Liver (tissue), 3 donors: Measurements from ENCODE around the gene ZCCHC4.

Experiments used
- JUND ChIP-seq, 2 donors: IDR thresholded peaks; 2 replicates each; pipeline ENCODE4 v1.6.1; 2016; ENCODE audit warnings: antibody characterized with exemption in 2 of 2
- SP1 ChIP-seq: IDR thresholded peaks from 2 replicates; pipeline ENCODE4 v1.6.1; 2018; ENCODE audit warnings: antibody characterized with exemption, mild to moderate bottlenecking
- YY1 ChIP-seq: IDR thresholded peaks from 2 replicates; pipeline ENCODE4 v1.6.1; 2016; ENCODE audit warnings: antibody characterized with exemption, mild to moderate bottlenecking
- TF ChIP-seq, protein P1 (sequence below): fragments of 150-350 bp; IDR thresholded peaks from 2 replicates; pipeline ENCODE4 v1.5.1; 2017; ENCODE audit warnings: improper control_type of control experiment, low read depth, low read length; ENCODE audit not compliant: missing input control
- TF ChIP-seq, protein P2 (sequence below): IDR thresholded peaks from 2 replicates; pipeline ENCODE4 v1.6.1; 2016; ENCODE audit warnings: antibody characterized with exemption
- donor health status: healthy.
- donor health status: healthy.

DNA sequence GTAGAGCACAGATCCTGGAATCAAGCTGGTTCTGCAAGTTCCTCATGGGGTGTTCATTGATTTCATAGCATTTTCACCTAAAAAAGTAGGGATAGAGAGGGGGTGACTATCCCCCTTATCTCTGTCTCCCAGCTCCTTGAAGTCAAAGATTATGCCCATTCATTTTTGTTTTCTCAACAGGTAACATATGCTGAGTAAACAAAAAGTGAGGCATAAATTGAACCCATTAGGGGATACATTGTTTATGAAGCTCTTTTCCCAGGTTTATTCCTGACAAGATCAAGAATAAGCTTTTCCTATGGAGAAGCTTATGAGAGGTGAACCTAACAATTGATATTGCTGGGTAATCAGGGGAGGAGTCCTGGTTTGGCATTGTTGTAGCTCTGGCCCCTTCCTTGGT is 55.3 kb downstream of the ZCCHC4 start:
- TF ChIP-seq SP1 (no peak), JUND (IDR thresholded peaks at IDR 0.05) (no peak), YY1 (no peak)
- TF ChIP-seq, protein P1, sequence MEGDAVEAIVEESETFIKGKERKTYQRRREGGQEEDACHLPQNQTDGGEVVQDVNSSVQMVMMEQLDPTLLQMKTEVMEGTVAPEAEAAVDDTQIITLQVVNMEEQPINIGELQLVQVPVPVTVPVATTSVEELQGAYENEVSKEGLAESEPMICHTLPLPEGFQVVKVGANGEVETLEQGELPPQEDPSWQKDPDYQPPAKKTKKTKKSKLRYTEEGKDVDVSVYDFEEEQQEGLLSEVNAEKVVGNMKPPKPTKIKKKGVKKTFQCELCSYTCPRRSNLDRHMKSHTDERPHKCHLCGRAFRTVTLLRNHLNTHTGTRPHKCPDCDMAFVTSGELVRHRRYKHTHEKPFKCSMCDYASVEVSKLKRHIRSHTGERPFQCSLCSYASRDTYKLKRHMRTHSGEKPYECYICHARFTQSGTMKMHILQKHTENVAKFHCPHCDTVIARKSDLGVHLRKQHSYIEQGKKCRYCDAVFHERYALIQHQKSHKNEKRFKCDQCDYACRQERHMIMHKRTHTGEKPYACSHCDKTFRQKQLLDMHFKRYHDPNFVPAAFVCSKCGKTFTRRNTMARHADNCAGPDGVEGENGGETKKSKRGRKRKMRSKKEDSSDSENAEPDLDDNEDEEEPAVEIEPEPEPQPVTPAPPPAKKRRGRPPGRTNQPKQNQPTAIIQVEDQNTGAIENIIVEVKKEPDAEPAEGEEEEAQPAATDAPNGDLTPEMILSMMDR: no peak
- TF ChIP-seq, protein P2, sequence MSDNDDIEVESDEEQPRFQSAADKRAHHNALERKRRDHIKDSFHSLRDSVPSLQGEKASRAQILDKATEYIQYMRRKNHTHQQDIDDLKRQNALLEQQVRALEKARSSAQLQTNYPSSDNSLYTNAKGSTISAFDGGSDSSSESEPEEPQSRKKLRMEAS: no peak
